Measurements from ENCODE around the gene PNMA6A. TPM values are rescaled to one million over a fixed set of nuclear protein-coding genes. Genes with fewer than 3 reads are reported as not detected.
"Not testable (repeated sequence)": the region's sequence is repeated elsewhere in the genome, so short reads cannot be mapped to it uniquely, and the experiment has no call there.

Gene PNMA6A
- polyA plus RNA-seq, 1 donor, result 11.9 TPM

GRCh38 chrX:153055871-153056749 lies 16.1 kb upstream of the PNMA6A start, which contains the start of gene PNMA3:
TSS of gene PNMA3 (plus strand) at chrX:153056470. CDS start at chrX:153057056, 586 bp downstream.
- no peaks in the 10 kb centered on the region for H3K36me3 ChIP-seq (ENCODE audit: control insufficient read depth, insufficient read depth, low read length)
- DNase-seq, result peak; percentile 59 to 75
- peak within 1 kb of the TSS; percentile 53 for H3K27ac ChIP-seq (ENCODE audit: low read length)
- peak within 1 kb of the TSS; percentile 41 for H3K4me3 ChIP-seq (ENCODE audit: low read length)
- H3K9me3 ChIP-seq (ENCODE audit: control insufficient read depth, low read depth, low read length), result no peaks in the 10 kb centered on the region
- peaks cover 23% of the 10 kb centered on the region for H3K4me1 ChIP-seq (ENCODE audit: control insufficient read depth, insufficient read depth, low read length)
- WGBS (ENCODE audit: insufficient coverage, low lambda C conversion rate), result no CpG with 5 or more reads among the region's 80 CpGs
- H3K27me3 ChIP-seq (ENCODE audit: control insufficient read depth, insufficient read depth, low read length), result no peaks in the 10 kb centered on the region

DNA sequence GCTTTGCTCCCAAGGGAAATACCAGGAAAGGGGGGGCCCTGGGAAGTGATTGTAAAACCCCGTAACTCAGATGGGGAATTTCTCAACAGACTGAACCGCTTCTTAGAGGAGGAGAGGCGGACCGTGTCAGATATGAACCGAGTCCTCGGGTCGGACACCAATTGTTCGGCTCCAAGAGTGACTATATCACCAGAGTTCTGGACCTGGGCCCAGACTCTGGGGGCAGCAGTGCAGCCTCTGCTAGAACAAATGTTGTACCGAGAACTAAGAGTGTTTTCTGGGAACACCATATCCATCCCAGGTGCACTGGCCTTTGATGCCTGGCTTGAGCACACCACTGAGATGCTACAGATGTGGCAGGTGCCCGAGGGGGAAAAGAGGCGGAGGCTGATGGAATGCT lies 15.0 kb upstream of the PNMA6A start:
- DNase-seq, result peak in 1 of 2 donors; percentile 6
- WGBS (ENCODE audit: insufficient coverage, low lambda C conversion rate), result no CpG with 5 or more reads among the region's 11 CpGs
- H3K4me1 ChIP-seq (ENCODE audit: control insufficient read depth, insufficient read depth, low read length), result peaks cover 23% of the 10 kb centered on the region
- peak overlapping the region; percentile 26 for H3K27ac ChIP-seq (ENCODE audit: low read length)
- no peaks in the 10 kb centered on the region for H3K9me3 ChIP-seq (ENCODE audit: control insufficient read depth, low read depth, low read length)
- H3K27me3 ChIP-seq (ENCODE audit: control insufficient read depth, insufficient read depth, low read length), result no peaks in the 10 kb centered on the region
- H3K4me3 ChIP-seq (ENCODE audit: low read length), result peak overlapping the region; percentile 41
- H3K36me3 ChIP-seq (ENCODE audit: control insufficient read depth, insufficient read depth, low read length), result no peaks in the 10 kb centered on the region

DNA sequence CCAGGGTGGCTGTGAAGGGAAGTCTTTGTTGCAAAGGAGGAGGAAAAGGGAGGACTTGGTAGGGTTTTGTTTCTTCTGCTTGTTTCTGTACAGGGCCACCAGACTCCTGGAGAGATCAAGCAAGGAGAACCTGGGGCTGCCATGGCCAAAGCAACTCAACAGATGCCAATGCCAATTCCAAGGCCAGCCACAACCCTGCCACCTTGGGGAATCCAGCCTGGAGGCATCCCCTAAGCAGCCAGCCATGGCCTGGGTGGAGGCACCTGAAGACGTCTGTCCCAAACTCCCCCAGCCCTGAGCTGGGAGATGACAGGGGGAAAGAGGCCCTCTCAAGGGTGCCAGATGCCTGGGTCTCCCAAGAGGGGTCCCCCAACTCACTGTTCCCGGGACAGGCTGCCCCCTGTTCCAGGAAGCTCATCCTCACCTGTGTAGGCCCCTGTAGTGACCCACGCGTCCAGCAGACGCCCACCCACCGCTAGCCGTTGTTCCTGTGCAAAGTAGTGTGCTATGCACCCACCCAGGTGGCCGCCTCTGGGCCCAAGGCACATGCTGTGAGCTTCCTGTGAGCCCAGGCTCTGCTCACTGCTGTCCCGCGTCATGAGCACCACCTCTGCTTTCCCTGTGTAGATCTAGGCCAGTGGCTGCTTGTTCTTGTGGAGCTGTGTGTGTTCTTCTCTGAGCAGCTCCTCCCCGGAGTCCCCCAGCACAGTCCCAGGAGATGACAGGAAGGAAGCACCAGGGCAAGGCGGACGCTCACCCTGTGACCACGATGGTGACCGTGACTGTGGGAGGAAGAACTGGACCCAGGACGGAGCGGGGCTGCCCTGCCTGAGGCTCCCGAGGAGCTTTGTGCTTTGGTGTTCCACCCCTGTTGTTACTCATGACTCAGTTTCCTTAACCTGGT lies 12.8 kb upstream of the PNMA6A start:
- Histone ChIP-seq H3K4me3 (ENCODE audit: low read length) (no peak overlapping the region), H3K36me3 (ENCODE audit: control insufficient read depth, insufficient read depth, low read length) (no peaks in the 10 kb centered on the region), H3K27me3 (ENCODE audit: control insufficient read depth, insufficient read depth, low read length) (no peaks in the 10 kb centered on the region), H3K27ac (ENCODE audit: low read length) (no peak overlapping the region), H3K9me3 (ENCODE audit: control insufficient read depth, low read depth, low read length) (no peaks in the 10 kb centered on the region), H3K4me1 (ENCODE audit: control insufficient read depth, insufficient read depth, low read length) (peaks cover 38% of the 10 kb centered on the region)
- DNase-seq, result no peak
- no CpG with 5 or more reads among the region's 18 CpGs for WGBS (ENCODE audit: insufficient coverage, low lambda C conversion rate)

GRCh38 chrX:153060095-153060445 lies 12.2 kb upstream of the PNMA6A start:
- Histone ChIP-seq H3K9me3 (ENCODE audit: control insufficient read depth, low read depth, low read length) (no peaks in the 10 kb centered on the region), H3K4me1 (ENCODE audit: control insufficient read depth, insufficient read depth, low read length) (peaks cover 39% of the 10 kb centered on the region), H3K4me3 (ENCODE audit: low read length) (no peak overlapping the region), H3K27ac (ENCODE audit: low read length) (no peak overlapping the region), H3K36me3 (ENCODE audit: control insufficient read depth, insufficient read depth, low read length) (no peaks in the 10 kb centered on the region), H3K27me3 (ENCODE audit: control insufficient read depth, insufficient read depth, low read length) (no peaks in the 10 kb centered on the region)
- DNase-seq, result no peak
- WGBS (ENCODE audit: insufficient coverage, low lambda C conversion rate), result no CpG with 5 or more reads among the region's 8 CpGs

- Histone ChIP-seq H3K27me3 (ENCODE audit: control insufficient read depth, insufficient read depth, low read length) (no peaks in the 10 kb centered on the region), H3K27ac (ENCODE audit: low read length) (no peak overlapping the region), H3K4me3 (ENCODE audit: low read length) (no peak overlapping the region), H3K9me3 (ENCODE audit: control insufficient read depth, low read depth, low read length) (no peaks in the 10 kb centered on the region), H3K4me1 (ENCODE audit: control insufficient read depth, insufficient read depth, low read length) (peaks cover 39% of the 10 kb centered on the region), H3K36me3 (ENCODE audit: control insufficient read depth, insufficient read depth, low read length) (no peaks in the 10 kb centered on the region)
- no peak for DNase-seq
- no CpG with 5 or more reads among the region's 3 CpGs for WGBS (ENCODE audit: insufficient coverage, low lambda C conversion rate)
These were observed 10.5 kb upstream of the PNMA6A start for GRCh38 chrX:153061732-153062131.

- Histone ChIP-seq H3K9me3 (ENCODE audit: control insufficient read depth, low read depth, low read length) (no peaks in the 10 kb centered on the region), H3K4me1 (ENCODE audit: control insufficient read depth, insufficient read depth, low read length) (peaks cover 29% of the 10 kb centered on the region), H3K27me3 (ENCODE audit: control insufficient read depth, insufficient read depth, low read length) (no peaks in the 10 kb centered on the region), H3K4me3 (ENCODE audit: low read length) (no peak overlapping the region), H3K36me3 (ENCODE audit: control insufficient read depth, insufficient read depth, low read length) (no peaks in the 10 kb centered on the region), H3K27ac (ENCODE audit: low read length) (peak overlapping the region; percentile 59)
- peak in 1 of 2 donors; percentile 60 for DNase-seq
These were observed 8.9 kb upstream of the PNMA6A start for GRCh38 chrX:153063315-153063714.

DNA sequence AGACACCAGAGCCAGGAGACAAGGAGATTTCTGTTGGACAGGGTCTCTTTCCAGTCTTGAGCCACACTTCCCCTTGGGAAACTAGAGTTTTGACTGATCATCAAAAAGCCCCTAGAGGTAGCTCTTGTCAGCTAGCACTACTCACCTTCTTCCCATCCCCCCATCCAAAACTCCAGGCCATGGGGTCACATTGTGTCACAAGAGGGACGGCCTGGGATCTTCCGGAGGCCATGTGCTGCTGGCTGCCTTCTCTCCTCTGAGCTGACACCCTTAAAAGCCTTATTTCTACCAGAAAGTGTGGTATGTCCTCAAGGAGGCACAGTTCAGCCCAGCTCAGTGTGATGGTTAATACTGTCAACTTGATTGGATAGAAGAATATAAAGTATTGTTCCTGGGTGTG lies 8.2 kb upstream of the PNMA6A start:
- Histone ChIP-seq H3K4me3 (ENCODE audit: low read length) (no peak overlapping the region), H3K27ac (ENCODE audit: low read length) (peak overlapping the region; percentile 59), H3K4me1 (ENCODE audit: control insufficient read depth, insufficient read depth, low read length) (peaks cover 23% of the 10 kb centered on the region), H3K9me3 (ENCODE audit: control insufficient read depth, low read depth, low read length) (no peaks in the 10 kb centered on the region), H3K36me3 (ENCODE audit: control insufficient read depth, insufficient read depth, low read length) (no peaks in the 10 kb centered on the region), H3K27me3 (ENCODE audit: control insufficient read depth, insufficient read depth, low read length) (no peaks in the 10 kb centered on the region)
- no CpG with 5 or more reads among the region's 2 CpGs for WGBS (ENCODE audit: insufficient coverage, low lambda C conversion rate)
- no peak for DNase-seq

DNA sequence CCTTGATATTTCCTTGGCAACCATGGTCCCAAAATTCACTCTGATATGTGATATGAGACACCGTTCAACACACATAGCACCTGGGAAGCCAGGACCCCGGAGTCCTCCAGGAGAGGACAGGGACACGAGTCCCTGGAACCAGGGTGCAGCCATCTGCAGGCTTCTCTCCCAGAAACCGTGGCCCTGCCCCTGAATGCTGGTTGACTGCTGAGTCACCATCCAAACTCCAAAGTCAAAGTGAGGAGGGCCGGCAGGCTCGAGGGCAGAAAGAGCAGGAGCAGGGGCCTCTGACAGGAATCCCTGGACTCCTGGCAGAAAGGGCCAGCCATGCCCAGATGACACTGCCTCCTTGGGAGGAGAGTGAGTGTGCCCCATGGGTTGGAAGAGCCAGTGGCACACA lies 6.9 kb upstream of the PNMA6A start:
- H3K9me3 ChIP-seq (ENCODE audit: control insufficient read depth, low read depth, low read length), result no peaks in the 10 kb centered on the region
- DNase-seq, result peak in 1 of 2 donors; percentile 65
- no peak overlapping the region for H3K4me3 ChIP-seq (ENCODE audit: low read length)
- no peaks in the 10 kb centered on the region for H3K27me3 ChIP-seq (ENCODE audit: control insufficient read depth, insufficient read depth, low read length)
- no CpG with 5 or more reads among the region's 6 CpGs for WGBS (ENCODE audit: insufficient coverage, low lambda C conversion rate)
- H3K4me1 ChIP-seq (ENCODE audit: control insufficient read depth, insufficient read depth, low read length), result peaks cover 23% of the 10 kb centered on the region
- no peak overlapping the region for H3K27ac ChIP-seq (ENCODE audit: low read length)
- no peaks in the 10 kb centered on the region for H3K36me3 ChIP-seq (ENCODE audit: control insufficient read depth, insufficient read depth, low read length)

GRCh38 chrX:153066402-153066801 lies 5.9 kb upstream of the PNMA6A start:
- WGBS (ENCODE audit: insufficient coverage, low lambda C conversion rate), result no CpG with 5 or more reads among the region's 12 CpGs
- not testable (repeated sequence) for H3K27ac ChIP-seq (ENCODE audit: low read length); H3K27me3 ChIP-seq (ENCODE audit: control insufficient read depth, insufficient read depth, low read length); DNase-seq; H3K36me3 ChIP-seq (ENCODE audit: control insufficient read depth, insufficient read depth, low read length); H3K9me3 ChIP-seq (ENCODE audit: control insufficient read depth, low read depth, low read length); H3K4me3 ChIP-seq (ENCODE audit: low read length)
- H3K4me1 ChIP-seq (ENCODE audit: control insufficient read depth, insufficient read depth, low read length), result peaks cover 23% of the 10 kb centered on the region

DNA sequence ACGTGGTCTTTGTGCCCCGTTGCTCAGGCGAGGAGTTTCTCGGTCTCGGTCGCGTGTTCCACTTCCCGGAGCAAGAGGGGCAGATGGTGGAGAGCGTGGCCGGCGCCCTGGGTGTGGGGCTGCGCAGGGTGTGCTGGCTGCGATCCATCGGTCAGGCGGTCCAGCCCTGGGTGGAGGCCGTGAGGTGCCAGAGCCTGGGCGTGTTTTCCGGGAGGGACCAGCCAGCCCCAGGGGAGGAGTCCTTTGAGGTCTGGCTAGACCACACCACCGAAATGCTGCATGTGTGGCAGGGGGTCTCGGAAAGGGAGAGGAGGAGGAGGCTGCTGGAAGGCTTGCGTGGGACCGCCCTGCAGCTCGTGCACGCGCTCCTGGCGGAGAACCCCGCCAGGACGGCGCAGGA lies 1.1 kb downstream of the PNMA6A start:
- not testable (repeated sequence) for H3K4me1 ChIP-seq (ENCODE audit: control insufficient read depth, insufficient read depth, low read length); DNase-seq; H3K27me3 ChIP-seq (ENCODE audit: control insufficient read depth, insufficient read depth, low read length); H3K36me3 ChIP-seq (ENCODE audit: control insufficient read depth, insufficient read depth, low read length); H3K27ac ChIP-seq (ENCODE audit: low read length); H3K9me3 ChIP-seq (ENCODE audit: control insufficient read depth, low read depth, low read length); H3K4me3 ChIP-seq (ENCODE audit: low read length)
- no CpG with 5 or more reads among the region's 29 CpGs for WGBS (ENCODE audit: insufficient coverage, low lambda C conversion rate)

Data from large intestine (tissue), 3 donors.